Measurements from ENCODE around the gene GFOD1. TPM values are rescaled to one million over a fixed set of nuclear protein-coding genes. Genes with fewer than 3 reads are reported as not detected.
A peak's percentile ranks its signal among the peaks of the same experiment; 100 is the strongest.

Gene GFOD1
- total and polyA plus RNA-seq, 10 of the 15 experiments (the other 5 are each of a cell fraction or from before 2014, with no cell fraction given), result 6.5 to 41.4 (median 16.0) TPM

DNA sequence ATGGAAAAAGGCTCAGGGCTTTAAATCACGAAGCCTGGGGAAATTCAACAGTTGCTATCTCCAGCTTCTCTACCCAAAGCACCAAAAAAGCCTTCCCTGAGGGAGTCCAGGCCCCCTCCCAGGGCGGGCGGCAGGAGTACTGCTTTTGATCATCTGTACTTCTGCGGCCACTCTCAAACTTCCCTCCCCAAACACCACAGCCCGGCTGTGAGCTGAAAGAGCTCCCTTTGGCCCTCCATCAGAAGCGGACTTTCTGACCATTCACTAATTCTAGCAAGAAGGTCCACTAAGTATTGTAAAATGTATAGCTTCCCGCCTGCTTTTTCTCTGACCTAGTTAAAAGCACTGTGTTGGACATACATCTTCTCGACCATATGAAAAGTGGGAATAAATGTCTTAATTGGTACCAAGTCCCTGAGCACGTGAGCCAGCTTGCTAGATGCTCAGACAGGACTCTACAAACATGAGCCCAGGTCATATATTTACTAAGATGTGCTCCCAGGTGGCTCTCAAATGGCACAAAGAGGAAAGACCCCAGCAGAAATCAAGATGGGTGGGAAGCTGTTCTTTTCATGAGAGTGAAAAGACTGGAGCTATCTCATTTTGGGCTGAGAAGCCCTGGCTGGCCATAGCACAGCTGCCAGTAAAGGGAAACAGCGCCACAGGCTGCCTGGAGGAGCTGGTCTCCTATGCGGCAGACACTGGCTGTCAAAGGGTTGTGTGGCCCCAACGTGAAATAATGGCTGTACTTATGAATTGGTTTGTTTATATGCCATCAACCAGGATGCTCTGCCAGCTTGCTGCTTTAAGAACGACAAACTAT is 58.6 kb downstream of the GFOD1 start (continued):
- TF ChIP-seq, protein P1, sequence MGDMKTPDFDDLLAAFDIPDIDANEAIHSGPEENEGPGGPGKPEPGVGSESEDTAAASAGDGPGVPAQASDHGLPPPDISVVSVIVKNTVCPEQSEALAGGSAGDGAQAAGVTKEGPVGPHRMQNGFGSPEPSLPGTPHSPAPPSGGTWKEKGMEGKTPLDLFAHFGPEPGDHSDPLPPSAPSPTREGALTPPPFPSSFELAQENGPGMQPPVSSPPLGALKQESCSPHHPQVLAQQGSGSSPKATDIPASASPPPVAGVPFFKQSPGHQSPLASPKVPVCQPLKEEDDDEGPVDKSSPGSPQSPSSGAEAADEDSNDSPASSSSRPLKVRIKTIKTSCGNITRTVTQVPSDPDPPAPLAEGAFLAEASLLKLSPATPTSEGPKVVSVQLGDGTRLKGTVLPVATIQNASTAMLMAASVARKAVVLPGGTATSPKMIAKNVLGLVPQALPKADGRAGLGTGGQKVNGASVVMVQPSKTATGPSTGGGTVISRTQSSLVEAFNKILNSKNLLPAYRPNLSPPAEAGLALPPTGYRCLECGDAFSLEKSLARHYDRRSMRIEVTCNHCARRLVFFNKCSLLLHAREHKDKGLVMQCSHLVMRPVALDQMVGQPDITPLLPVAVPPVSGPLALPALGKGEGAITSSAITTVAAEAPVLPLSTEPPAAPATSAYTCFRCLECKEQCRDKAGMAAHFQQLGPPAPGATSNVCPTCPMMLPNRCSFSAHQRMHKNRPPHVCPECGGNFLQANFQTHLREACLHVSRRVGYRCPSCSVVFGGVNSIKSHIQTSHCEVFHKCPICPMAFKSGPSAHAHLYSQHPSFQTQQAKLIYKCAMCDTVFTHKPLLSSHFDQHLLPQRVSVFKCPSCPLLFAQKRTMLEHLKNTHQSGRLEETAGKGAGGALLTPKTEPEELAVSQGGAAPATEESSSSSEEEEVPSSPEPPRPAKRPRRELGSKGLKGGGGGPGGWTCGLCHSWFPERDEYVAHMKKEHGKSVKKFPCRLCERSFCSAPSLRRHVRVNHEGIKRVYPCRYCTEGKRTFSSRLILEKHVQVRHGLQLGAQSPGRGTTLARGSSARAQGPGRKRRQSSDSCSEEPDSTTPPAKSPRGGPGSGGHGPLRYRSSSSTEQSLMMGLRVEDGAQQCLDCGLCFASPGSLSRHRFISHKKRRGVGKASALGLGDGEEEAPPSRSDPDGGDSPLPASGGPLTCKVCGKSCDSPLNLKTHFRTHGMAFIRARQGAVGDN (IDR thresholded peaks at IDR 0.05), result peak; percentile 88; the same call in 1 of the 2 replicates
- peak; percentile 42; the same call in 1 of the 2 replicates for TF ChIP-seq TAF1 (IDR thresholded peaks at IDR 0.05; ENCODE audit: borderline replicate concordance, low read depth, low read length)
- TF ChIP-seq HDGF (IDR thresholded peaks at IDR 0.05), result no peak
- TF ChIP-seq, protein P2, sequence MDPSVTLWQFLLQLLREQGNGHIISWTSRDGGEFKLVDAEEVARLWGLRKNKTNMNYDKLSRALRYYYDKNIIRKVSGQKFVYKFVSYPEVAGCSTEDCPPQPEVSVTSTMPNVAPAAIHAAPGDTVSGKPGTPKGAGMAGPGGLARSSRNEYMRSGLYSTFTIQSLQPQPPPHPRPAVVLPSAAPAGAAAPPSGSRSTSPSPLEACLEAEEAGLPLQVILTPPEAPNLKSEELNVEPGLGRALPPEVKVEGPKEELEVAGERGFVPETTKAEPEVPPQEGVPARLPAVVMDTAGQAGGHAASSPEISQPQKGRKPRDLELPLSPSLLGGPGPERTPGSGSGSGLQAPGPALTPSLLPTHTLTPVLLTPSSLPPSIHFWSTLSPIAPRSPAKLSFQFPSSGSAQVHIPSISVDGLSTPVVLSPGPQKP (IDR thresholded peaks at IDR 0.05; ENCODE audit: low read depth, low read length), result no peak
- TF ChIP-seq SREBF2 (IDR thresholded peaks at IDR 0.05; ENCODE audit: low read length), result no peak
- TF ChIP-seq SUZ12 (IDR thresholded peaks at IDR 0.05; ENCODE audit: unreplicated experiment), result no peak
- TF ChIP-seq, protein P3, sequence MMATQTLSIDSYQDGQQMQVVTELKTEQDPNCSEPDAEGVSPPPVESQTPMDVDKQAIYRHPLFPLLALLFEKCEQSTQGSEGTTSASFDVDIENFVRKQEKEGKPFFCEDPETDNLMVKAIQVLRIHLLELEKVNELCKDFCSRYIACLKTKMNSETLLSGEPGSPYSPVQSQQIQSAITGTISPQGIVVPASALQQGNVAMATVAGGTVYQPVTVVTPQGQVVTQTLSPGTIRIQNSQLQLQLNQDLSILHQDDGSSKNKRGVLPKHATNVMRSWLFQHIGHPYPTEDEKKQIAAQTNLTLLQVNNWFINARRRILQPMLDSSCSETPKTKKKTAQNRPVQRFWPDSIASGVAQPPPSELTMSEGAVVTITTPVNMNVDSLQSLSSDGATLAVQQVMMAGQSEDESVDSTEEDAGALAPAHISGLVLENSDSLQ (IDR thresholded peaks at IDR 0.05), result peak; percentile 12; the same call in 1 of the 2 replicates
- TF ChIP-seq FOS (IDR thresholded peaks at IDR 0.05; ENCODE audit: borderline replicate concordance, extremely low read depth, insufficient read length), result no peak
- TF ChIP-seq, protein P4, sequence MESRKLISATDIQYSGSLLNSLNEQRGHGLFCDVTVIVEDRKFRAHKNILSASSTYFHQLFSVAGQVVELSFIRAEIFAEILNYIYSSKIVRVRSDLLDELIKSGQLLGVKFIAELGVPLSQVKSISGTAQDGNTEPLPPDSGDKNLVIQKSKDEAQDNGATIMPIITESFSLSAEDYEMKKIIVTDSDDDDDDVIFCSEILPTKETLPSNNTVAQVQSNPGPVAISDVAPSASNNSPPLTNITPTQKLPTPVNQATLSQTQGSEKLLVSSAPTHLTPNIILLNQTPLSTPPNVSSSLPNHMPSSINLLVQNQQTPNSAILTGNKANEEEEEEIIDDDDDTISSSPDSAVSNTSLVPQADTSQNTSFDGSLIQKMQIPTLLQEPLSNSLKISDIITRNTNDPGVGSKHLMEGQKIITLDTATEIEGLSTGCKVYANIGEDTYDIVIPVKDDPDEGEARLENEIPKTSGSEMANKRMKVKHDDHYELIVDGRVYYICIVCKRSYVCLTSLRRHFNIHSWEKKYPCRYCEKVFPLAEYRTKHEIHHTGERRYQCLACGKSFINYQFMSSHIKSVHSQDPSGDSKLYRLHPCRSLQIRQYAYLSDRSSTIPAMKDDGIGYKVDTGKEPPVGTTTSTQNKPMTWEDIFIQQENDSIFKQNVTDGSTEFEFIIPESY (IDR thresholded peaks at IDR 0.05), result no peak
- no peak for TF ChIP-seq MXI1 (IDR thresholded peaks at IDR 0.05; ENCODE audit: low read depth, low read length)
- TF ChIP-seq, protein P5, sequence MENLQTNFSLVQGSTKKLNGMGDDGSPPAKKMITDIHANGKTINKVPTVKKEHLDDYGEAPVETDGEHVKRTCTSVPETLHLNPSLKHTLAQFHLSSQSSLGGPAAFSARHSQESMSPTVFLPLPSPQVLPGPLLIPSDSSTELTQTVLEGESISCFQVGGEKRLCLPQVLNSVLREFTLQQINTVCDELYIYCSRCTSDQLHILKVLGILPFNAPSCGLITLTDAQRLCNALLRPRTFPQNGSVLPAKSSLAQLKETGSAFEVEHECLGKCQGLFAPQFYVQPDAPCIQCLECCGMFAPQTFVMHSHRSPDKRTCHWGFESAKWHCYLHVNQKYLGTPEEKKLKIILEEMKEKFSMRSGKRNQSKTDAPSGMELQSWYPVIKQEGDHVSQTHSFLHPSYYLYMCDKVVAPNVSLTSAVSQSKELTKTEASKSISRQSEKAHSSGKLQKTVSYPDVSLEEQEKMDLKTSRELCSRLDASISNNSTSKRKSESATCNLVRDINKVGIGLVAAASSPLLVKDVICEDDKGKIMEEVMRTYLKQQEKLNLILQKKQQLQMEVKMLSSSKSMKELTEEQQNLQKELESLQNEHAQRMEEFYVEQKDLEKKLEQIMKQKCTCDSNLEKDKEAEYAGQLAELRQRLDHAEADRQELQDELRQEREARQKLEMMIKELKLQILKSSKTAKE (IDR thresholded peaks at IDR 0.05; ENCODE audit: low read depth, poor library complexity, severe bottlenecking), result no peak
- TF ChIP-seq SP1 (IDR thresholded peaks at IDR 0.05; ENCODE audit: low read depth, low read length), result no peak
- TF ChIP-seq SMAD5 (IDR thresholded peaks at IDR 0.05; ENCODE audit: low read depth), result no peak
- TF ChIP-seq, protein P6, sequence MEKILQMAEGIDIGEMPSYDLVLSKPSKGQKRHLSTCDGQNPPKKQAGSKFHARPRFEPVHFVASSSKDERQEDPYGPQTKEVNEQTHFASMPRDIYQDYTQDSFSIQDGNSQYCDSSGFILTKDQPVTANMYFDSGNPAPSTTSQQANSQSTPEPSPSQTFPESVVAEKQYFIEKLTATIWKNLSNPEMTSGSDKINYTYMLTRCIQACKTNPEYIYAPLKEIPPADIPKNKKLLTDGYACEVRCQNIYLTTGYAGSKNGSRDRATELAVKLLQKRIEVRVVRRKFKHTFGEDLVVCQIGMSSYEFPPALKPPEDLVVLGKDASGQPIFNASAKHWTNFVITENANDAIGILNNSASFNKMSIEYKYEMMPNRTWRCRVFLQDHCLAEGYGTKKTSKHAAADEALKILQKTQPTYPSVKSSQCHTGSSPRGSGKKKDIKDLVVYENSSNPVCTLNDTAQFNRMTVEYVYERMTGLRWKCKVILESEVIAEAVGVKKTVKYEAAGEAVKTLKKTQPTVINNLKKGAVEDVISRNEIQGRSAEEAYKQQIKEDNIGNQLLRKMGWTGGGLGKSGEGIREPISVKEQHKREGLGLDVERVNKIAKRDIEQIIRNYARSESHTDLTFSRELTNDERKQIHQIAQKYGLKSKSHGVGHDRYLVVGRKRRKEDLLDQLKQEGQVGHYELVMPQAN (conservative IDR thresholded peaks at IDR 0.05), result 0 out of 2 replicates have a peak, but pooled peaks have one; percentile 40
- TF ChIP-seq CHD2 (IDR thresholded peaks at IDR 0.05; ENCODE audit: borderline replicate concordance, low read depth, low read length), result no peak
- TF ChIP-seq NFYA (IDR thresholded peaks at IDR 0.05; ENCODE audit: borderline replicate concordance, low read depth, low read length), result no peak

All from GM12878 (cell line).